ENCODE results near the gene BTG1.

DNA sequence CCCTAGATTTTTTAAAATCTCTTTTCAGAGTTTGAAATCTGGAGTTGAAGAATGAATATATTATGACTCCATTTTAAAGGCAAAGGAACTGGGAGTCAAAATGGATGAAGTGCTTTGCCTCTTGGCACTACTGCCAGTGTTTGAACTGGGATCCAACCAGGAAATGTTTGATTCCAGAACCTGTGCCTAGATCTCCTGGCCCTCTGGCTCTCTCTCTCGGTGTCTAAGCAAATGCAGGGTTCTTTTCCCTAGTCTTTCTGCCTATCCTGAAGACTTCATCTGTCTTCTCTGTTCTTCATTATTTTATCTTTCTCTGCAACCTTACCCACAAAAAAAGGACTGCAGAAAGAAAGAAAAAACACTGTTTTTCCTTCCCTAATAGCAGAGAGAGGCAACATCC, 17.0 kb downstream of the BTG1 start:
- TF ChIP-seq, protein P1, sequence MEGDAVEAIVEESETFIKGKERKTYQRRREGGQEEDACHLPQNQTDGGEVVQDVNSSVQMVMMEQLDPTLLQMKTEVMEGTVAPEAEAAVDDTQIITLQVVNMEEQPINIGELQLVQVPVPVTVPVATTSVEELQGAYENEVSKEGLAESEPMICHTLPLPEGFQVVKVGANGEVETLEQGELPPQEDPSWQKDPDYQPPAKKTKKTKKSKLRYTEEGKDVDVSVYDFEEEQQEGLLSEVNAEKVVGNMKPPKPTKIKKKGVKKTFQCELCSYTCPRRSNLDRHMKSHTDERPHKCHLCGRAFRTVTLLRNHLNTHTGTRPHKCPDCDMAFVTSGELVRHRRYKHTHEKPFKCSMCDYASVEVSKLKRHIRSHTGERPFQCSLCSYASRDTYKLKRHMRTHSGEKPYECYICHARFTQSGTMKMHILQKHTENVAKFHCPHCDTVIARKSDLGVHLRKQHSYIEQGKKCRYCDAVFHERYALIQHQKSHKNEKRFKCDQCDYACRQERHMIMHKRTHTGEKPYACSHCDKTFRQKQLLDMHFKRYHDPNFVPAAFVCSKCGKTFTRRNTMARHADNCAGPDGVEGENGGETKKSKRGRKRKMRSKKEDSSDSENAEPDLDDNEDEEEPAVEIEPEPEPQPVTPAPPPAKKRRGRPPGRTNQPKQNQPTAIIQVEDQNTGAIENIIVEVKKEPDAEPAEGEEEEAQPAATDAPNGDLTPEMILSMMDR (IDR thresholded peaks at IDR 0.05), result no peak
- no peak for TF ChIP-seq EZH2 (IDR thresholded peaks at IDR 0.05)
- no peak for TF ChIP-seq EZH2phosphoT487 (IDR thresholded peaks at IDR 0.05)
